Uterus (tissue), 4 donors: ENCODE measurements around the gene GAGE12H. TPM values are rescaled to one million over a fixed set of nuclear protein-coding genes. Genes with fewer than 3 reads are reported as not detected.
"Not testable (repeated sequence)": the region's sequence is repeated elsewhere in the genome, so short reads cannot be mapped to it uniquely, and the experiment has no call there.

Source experiments
- DNase-seq, 2 donors: peaks; one replicate each; pipeline ENCODE4 v3.0.0-alpha.2; 2019 to 2020
- H3K27ac ChIP-seq, 2 donors: fragments of 200-600 bp; sonication (generic); 1 replicate in 1 of 2; 2 replicates in 1 of 2; pipeline ENCODE4 v1.5.1; 2016 to 2018
- H3K27me3 ChIP-seq, 2 donors: fragments of 200-600 bp; sonication (generic); one replicate each; pipeline ENCODE4 v1.5.1; 2018 to 2019; ENCODE audit warnings: control low read depth in 1 of 2
- H3K36me3 ChIP-seq, 2 donors: fragments of 200-600 bp; sonication (generic); one replicate each; pipeline ENCODE4 v1.5.1; 2019; ENCODE audit warnings: control low read depth in 1 of 2
- H3K4me1 ChIP-seq, 2 donors: fragments of 200-600 bp; sonication (generic); one replicate each; pipeline ENCODE4 v1.5.1; 2018 to 2019; ENCODE audit warnings: control low read depth in 1 of 2
- H3K4me3 ChIP-seq, 2 donors: fragments of 200-600 bp; sonication (generic); 1 replicate in 1 of 2; 2 replicates in 1 of 2; pipeline ENCODE4 v1.5.1; 2018 to 2019; ENCODE audit warnings: mild to moderate bottlenecking in 1 of 2
- H3K9me3 ChIP-seq, 2 donors: fragments of 200-600 bp; sonication (generic); one replicate each; pipeline ENCODE4 v1.5.1; 2019; ENCODE audit warnings: control low read depth in 1 of 2
- intact Hi-C: fragments of 100-400 bp; cut with DNase I; formaldehyde crosslinking; loops from one replicate; pipeline ENCODE4 v1.15.1; 2023; ENCODE audit warnings: low total_unique reads
- total RNA-seq, 4 donors: library from RNA; depleted of rRNA in 3 of 4; stranded (reverse); fragments of >200 nt in 3 of 4; gene quantifications; one replicate each; pipeline versions ENCODE4 v1.1.0 to v1.2.4, GENCODE V29; 2014 to 2023
- donor health status: DM: yes; HTN: yes; CAD: no.

The GAGE12H gene
- not detected for total RNA-seq

- H3K36me3 ChIP-seq, H3K9me3 ChIP-seq, H3K27me3 ChIP-seq, H3K27ac ChIP-seq, intact Hi-C loops, DNase-seq, H3K4me1 ChIP-seq, H3K4me3 ChIP-seq: not testable (repeated sequence)
Observed at GRCh38 chrX:49579649-49580048, at the start of gene GAGE12H. Gene GAGE12H (plus strand): TSS chrX:49579949. CDS start chrX:49581104, 1,155 bp downstream.

GRCh38 chrX:49531877-49532276 is 47.9 kb upstream of the GAGE12H start, which contains the start of gene GAGE12C:
Gene GAGE12C (plus strand): TSS chrX:49532177. CDS start chrX:49533332, 1,155 bp downstream.
- DNase-seq, H3K27me3 ChIP-seq, H3K27ac ChIP-seq, H3K36me3 ChIP-seq, H3K4me1 ChIP-seq, H3K4me3 ChIP-seq, intact Hi-C loops, H3K9me3 ChIP-seq: not testable (repeated sequence)

- H3K9me3 ChIP-seq, H3K4me1 ChIP-seq, DNase-seq, H3K27ac ChIP-seq, H3K27me3 ChIP-seq, H3K4me3 ChIP-seq, intact Hi-C loops, H3K36me3 ChIP-seq: not testable (repeated sequence)
Observed at GRCh38 chrX:49541433-49541832, 38.3 kb upstream of the GAGE12H start, which contains the start of gene GAGE12D. Gene GAGE12D (plus strand): TSS chrX:49541733. CDS start chrX:49542888, 1,155 bp downstream.

GRCh38 chrX:49550989-49551388 is 28.8 kb upstream of the GAGE12H start, which contains the start of gene GAGE12E:
Gene GAGE12E (plus strand): TSS chrX:49551289. CDS start chrX:49552444, 1,155 bp downstream.
- H3K27me3 ChIP-seq, H3K36me3 ChIP-seq, H3K9me3 ChIP-seq, DNase-seq, H3K27ac ChIP-seq, H3K4me3 ChIP-seq, H3K4me1 ChIP-seq, intact Hi-C loops: not testable (repeated sequence)

- H3K27ac ChIP-seq, H3K9me3 ChIP-seq, DNase-seq, H3K36me3 ChIP-seq, H3K4me1 ChIP-seq, H3K4me3 ChIP-seq, H3K27me3 ChIP-seq, intact Hi-C loops: not testable (repeated sequence)
Observed at GRCh38 chrX:49560542-49560941, 19.2 kb upstream of the GAGE12H start, which contains the start of gene GAGE12F. Gene GAGE12F (plus strand): TSS chrX:49560842. CDS start chrX:49561997, 1,155 bp downstream.

- H3K36me3 ChIP-seq, DNase-seq, H3K4me1 ChIP-seq, H3K9me3 ChIP-seq, intact Hi-C loops, H3K27ac ChIP-seq, H3K27me3 ChIP-seq, H3K4me3 ChIP-seq: not testable (repeated sequence)
Observed at GRCh38 chrX:49568728-49569127, 11.0 kb upstream of the GAGE12H start.

- H3K9me3 ChIP-seq, H3K4me3 ChIP-seq, H3K4me1 ChIP-seq, H3K36me3 ChIP-seq, H3K27me3 ChIP-seq, H3K27ac ChIP-seq, DNase-seq, intact Hi-C loops: not testable (repeated sequence)
Observed at GRCh38 chrX:49569152-49569551, 10.6 kb upstream of the GAGE12H start.

GRCh38 chrX:49570100-49570499 is 9.6 kb upstream of the GAGE12H start, which contains the start of gene GAGE12G:
Gene GAGE12G (plus strand): TSS chrX:49570400. CDS start chrX:49571555, 1,155 bp downstream.
- H3K4me3 ChIP-seq, H3K9me3 ChIP-seq, intact Hi-C loops, H3K4me1 ChIP-seq, H3K27me3 ChIP-seq, DNase-seq, H3K36me3 ChIP-seq, H3K27ac ChIP-seq: not testable (repeated sequence)

- H3K36me3 ChIP-seq, H3K4me1 ChIP-seq, H3K27me3 ChIP-seq, H3K9me3 ChIP-seq, H3K4me3 ChIP-seq, intact Hi-C loops, DNase-seq, H3K27ac ChIP-seq: not testable (repeated sequence)
Observed at GRCh38 chrX:49589196-49589595, 9.4 kb downstream of the GAGE12H start, which contains the start of gene GAGE2A. Gene GAGE2A (plus strand): TSS chrX:49589496. CDS start chrX:49590651, 1,155 bp downstream.

GRCh38 chrX:49589769-49590478 is 10.2 kb downstream of the GAGE12H start:
- H3K9me3 ChIP-seq, intact Hi-C loops, H3K27ac ChIP-seq, H3K36me3 ChIP-seq, H3K27me3 ChIP-seq, H3K4me1 ChIP-seq, H3K4me3 ChIP-seq: not testable (repeated sequence)
- peak; percentile 14 to 21 for DNase-seq

GRCh38 chrX:49590488-49590887 is 10.7 kb downstream of the GAGE12H start:
- H3K4me3 ChIP-seq, H3K36me3 ChIP-seq, H3K9me3 ChIP-seq, DNase-seq, intact Hi-C loops, H3K27me3 ChIP-seq, H3K27ac ChIP-seq, H3K4me1 ChIP-seq: not testable (repeated sequence)

GRCh38 chrX:49598720-49599119 is 19.0 kb downstream of the GAGE12H start, which contains the start of gene GAGE1:
Gene GAGE1 (plus strand): TSS chrX:49599020. CDS start chrX:49600175, 1,155 bp downstream.
- intact Hi-C loops, H3K4me3 ChIP-seq, DNase-seq, H3K36me3 ChIP-seq, H3K9me3 ChIP-seq, H3K4me1 ChIP-seq, H3K27me3 ChIP-seq, H3K27ac ChIP-seq: not testable (repeated sequence)
